Activated T-cell treated with anti-CD3 and anti-CD28 coated beads for 24 hours (primary cell): Measurements from ENCODE around the gene RCBTB2.
A peak's percentile ranks its signal among the peaks of the same experiment; 100 is the strongest.
"Not testable (repeated sequence)": the region's sequence is repeated elsewhere in the genome, so short reads cannot be mapped to it uniquely, and the experiment has no call there.

ENCODE experiments used
- DNase-seq: peaks from one replicate; pipeline ENCODE4 v3.0.0-alpha.2; 2020; ENCODE audit warnings: low read depth

RCBTB2 gene

GRCh38 chr13:48494874-48495273 lies 38.0 kb downstream of the RCBTB2 start:
- DNase-seq, result no peak

DNA sequence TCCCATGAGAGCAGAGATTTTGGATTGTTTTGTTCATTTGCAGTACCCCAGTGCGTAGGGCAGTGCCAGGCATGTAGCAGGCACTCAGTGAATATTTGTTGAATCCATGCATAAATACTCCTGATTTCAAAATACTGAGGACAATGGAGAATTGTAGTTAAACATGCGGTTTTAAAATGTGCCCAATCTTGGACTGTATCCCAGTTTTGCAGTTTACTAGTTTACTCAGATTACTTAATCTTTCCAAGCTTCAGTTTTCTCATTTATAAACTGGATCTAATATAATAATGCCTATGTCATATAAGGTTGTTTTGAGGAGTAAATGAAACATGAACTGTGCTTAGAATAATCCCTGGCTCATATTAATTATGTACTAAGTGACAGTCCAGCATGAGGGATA lies 39.0 kb downstream of the RCBTB2 start:
- no peak for DNase-seq

- no peak for DNase-seq
Measured at GRCh38 chr13:48493066-48493765, 39.7 kb downstream of the RCBTB2 start.

DNA sequence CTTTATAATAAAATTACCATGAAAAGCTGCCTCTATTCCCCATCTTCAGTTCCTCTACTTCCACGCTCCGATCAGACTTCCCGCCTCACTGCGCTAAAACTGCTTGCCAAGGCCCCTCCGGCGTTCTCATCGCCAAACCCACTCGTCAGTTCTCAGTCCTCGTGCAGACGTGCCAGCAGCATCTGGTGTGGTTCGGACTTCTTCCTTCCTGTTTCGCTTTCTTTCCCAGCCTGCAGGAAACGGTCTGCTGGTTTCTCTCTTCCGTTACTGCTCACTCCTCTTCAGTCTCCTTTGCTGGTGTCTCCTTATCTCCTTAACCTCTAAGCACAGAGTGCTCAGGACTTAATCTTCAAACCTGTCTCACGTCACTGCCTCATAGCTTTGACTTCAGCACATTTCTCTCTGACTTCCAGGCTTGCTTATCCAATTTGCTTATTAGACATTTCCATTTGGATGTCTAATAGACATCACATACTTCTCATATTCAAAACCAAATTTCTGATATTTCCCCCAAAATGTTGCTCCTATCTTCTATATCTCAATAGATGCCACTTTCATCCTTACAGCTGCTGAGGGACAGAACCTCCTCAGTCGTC lies 40.3 kb downstream of the RCBTB2 start:
- peak; percentile 51 for DNase-seq

- DNase-seq, result no peak
Measured at GRCh38 chr13:48492096-48492440, 40.8 kb downstream of the RCBTB2 start.

DNA sequence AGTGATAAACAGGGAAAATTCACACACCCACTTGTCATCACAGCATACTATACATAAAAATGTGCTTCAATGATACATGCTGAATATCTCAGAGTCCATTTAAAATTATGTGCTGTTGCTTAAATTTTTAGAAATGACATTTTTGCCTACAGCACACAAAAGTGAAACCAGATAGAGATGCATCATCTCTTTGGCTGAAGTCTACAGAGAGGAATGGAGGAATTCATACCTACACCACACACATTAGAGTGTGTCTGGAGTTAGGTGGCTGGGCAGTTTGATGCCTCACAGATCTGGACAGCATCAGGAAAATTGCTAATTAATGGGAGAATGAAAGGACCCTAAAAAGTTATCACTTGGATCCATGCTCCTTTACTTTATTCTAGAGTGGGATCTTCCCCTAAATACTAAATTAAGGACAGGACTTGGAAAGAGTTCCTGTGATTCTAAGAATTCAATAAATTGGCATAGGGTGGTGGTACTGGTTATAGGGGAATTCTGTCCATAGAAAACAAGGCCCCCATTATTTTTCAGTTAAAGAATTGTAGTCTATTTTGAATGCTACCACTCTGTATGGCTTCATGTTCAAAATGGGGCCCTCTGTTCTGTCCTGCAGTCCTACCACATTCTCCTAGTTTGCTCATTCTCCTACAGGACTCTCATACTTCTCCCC lies 41.3 kb downstream of the RCBTB2 start:
- no peak for DNase-seq

DNA sequence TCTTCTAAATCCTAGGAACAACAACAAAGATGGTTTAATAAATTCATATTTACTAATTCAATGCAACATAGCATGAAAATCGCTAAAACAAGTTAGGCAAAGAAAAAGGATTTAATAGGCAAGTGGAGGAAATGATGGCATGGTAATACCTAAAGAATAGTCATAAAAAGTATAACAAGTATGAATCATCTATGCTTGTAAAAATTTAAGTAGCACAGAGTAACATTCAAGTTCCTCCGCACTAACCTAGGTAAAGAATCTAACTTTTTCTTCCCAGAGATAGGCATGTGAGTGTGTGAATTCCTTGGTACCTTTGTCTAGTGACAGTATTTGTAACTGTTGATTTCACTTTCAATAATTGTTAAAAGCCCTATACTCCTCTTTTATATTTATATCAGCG lies 42.6 kb downstream of the RCBTB2 start:
- no peak for DNase-seq

GRCh38 chr13:48489666-48490065 lies 43.2 kb downstream of the RCBTB2 start:
- DNase-seq, result no peak

- no peak for DNase-seq
Measured at GRCh38 chr13:48488995-48489394, 43.9 kb downstream of the RCBTB2 start.

- no peak for DNase-seq
Measured at GRCh38 chr13:48487968-48488367, 44.9 kb downstream of the RCBTB2 start.

DNA sequence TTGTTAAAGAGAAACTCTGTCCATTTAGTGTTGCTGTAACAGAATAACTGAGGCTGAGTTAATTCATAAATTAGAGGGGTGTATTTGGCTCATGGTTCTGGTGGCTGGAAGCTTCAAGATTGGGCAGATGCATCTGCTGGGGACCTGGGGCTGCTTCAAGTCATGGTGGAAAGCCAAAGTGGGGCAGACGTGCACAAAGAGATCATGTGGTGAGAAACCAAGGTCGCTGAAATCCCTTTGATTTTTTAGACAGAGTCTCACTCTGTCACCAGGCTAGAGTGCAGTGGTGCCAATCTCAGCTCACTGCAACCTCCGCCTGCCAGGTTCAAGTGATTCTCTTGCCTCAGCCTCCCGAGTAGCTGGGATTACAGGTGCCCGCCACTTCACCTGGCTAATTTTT lies 46.0 kb downstream of the RCBTB2 start:
- no peak for DNase-seq

- DNase-seq, result no peak
Measured at GRCh38 chr13:48486362-48486761, 46.5 kb downstream of the RCBTB2 start.

DNA sequence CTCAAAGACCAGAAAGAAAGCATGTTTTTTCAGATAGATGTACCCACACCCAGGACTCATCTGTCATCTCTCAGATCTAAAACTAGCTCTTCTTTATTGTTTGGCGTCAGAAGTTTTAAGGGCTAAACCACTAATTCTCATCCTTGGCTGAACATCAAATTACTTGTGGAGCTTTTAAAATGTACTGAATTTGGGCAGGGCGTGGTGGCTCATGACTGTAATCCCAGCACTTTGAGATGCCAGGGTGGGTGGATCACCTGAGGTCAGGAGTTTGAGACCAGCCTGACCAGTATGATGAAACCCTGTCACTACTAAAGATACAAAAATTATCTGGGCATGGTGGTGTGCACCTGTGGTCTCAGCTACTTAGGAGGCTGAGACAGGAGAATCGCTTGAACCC lies 47.4 kb downstream of the RCBTB2 start:
- no peak for DNase-seq

- no peak for DNase-seq
Measured at GRCh38 chr13:48483575-48483974, 49.3 kb downstream of the RCBTB2 start.

DNA sequence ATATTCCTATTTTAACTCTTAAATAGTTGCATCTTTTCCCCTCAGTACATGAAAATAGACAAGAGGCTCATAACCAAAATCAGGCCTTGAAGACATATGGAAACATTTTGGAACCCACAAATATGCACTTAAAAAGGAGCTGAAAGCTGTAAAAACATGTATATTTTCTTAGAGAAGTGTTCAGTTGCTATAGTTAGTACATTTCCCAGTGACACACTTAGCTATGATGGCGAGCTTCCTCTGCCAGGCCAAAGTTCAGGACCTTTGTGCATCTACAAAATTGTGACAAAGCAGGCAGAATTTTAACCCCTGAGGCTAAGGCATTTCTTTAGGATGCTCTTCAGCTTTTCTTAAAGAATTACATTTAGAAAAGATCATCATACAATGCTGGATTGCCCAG lies 54.5 kb downstream of the RCBTB2 start:
- no peak for DNase-seq

DNA sequence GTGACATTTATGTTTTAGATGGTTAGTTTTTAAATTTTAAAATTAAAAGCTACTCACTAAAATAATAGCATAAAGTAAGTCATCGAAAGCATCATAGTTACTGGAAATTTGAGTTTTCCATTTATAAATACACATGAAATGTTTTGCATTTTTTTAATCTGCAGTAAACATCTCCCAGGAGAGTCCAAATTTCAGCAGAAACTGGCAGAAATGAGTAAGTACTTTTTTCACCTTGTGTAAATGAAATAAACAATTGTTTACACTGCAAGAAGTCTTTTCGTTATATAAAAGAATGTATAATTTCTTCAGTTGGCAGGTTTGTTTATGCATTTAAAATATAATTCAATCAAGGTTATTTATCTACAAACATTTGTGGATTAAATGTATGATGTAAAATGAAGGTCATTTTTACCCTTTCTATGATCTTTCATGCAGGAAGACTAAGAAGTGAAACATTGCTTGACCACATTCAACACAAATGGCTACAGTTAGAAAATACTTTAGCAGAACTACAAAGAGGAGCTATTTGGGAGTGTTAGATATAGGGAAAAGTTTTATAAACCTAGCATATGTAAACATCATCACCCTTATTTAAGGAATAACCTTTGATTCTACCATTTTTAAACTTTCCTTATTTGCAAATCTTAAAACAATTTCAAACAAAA lies 55.6 kb downstream of the RCBTB2 start:
- no peak for DNase-seq

- DNase-seq, result no peak
Measured at GRCh38 chr13:48476686-48477085, 56.2 kb downstream of the RCBTB2 start.

DNA sequence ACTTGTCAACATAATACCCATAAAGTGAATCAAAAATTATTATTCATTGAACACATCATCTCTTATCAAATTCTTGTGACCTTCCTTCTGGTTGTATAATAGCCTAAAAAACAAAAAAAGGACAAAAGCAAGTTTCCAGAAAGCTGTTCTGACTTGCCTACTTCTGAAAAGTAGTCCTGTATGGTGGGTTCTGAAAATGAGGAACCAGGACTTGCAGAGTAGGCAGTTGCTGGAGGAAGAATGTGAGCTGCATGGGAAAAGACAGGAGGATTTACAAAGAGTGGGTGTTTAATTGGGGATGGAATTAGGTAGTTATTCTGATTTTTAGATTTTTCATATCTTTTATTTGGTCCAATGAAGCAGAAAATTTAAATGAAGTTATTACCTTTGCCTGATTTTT lies 56.7 kb downstream of the RCBTB2 start:
- DNase-seq, result no peak

- DNase-seq, result no peak
Measured at GRCh38 chr13:48475230-48475629, 57.6 kb downstream of the RCBTB2 start.

- DNase-seq, result no peak
Measured at GRCh38 chr13:48457578-48458242, 75.2 kb downstream of the RCBTB2 start.

- DNase-seq, result no peak
Measured at GRCh38 chr13:48456546-48456945, 76.3 kb downstream of the RCBTB2 start.

DNA sequence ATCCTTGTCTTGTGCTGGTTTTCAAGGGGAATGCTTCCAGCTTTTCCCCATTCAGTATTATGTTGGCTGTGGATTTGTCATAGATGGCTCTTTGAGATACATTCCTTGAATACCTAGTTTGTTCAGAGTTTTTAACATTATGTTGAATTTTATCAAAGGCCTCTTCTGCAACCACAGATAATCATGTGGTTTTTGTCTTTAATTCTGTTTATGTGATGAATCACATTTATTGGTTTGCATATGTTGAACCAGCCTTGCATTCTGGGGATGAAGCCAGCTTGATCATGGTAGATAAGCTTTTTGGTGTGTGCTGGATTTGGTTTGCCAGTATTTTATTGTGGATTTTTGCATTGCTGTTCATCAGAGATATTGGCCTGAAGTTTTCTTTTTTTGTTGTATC lies 81.7 kb downstream of the RCBTB2 start:
- DNase-seq, result not testable (repeated sequence)

GRCh38 chr13:48449656-48450055 lies 83.2 kb downstream of the RCBTB2 start:
- DNase-seq, result no peak
